Left lung (tissue), 10 donors: ENCODE results near the gene TXLNG. TPM values are rescaled to one million over a fixed set of nuclear protein-coding genes. Genes with fewer than 3 reads are reported as not detected.

Experiments used
- ATAC-seq: fragments of 200-7000 bp; cut with Tn5 transposase; one replicate; pipeline ENCODE4 v1.9.1; 2020; ENCODE audit warnings: moderate library complexity
- DNase-seq, 4 donors: peaks; one replicate each; pipeline ENCODE4 v3.0.0-alpha.2; 2013 to 2020
- H3K27ac ChIP-seq, 2 donors: fragments of 200-600 bp; sonication (generic) in 1 of 2; one replicate each; pipeline versions ENCODE4 v1.5.0 to v1.8.0; 2020 to 2021
- H3K27me3 ChIP-seq, 2 donors: fragments of 200-600 bp; sonication (generic) in 1 of 2; one replicate each; pipeline versions ENCODE4 v1.5.0 to v1.8.0; 2020 to 2021
- H3K36me3 ChIP-seq, 2 donors: fragments of 200-600 bp; sonication (generic) in 1 of 2; one replicate each; pipeline versions ENCODE4 v1.5.0 to v1.8.0; 2020 to 2021
- H3K4me1 ChIP-seq, 2 donors: fragments of 200-600 bp; one replicate each; pipeline ENCODE4 v1.8.0; 2021
- H3K4me3 ChIP-seq, 2 donors: fragments of 200-600 bp; sonication (generic) in 1 of 2; one replicate each; pipeline versions ENCODE4 v1.5.0 to v1.8.0; 2020 to 2021; ENCODE audit warnings: mild to moderate bottlenecking in 1 of 2
- H3K9me3 ChIP-seq, 2 donors: fragments of 200-600 bp; sonication (generic) in 1 of 2; one replicate each; pipeline versions ENCODE4 v1.5.0 to v1.8.0; 2020 to 2021
- CTCF ChIP-seq, 2 donors: fragments of 200-600 bp; sonication (generic) in 1 of 2; IDR thresholded peaks; one replicate each; pipeline versions ENCODE4 v1.5.0 to v1.8.0; 2021; ENCODE audit warnings: antibody characterized with exemption in 2 of 2
- intact Hi-C, 2 donors: fragments of 100-400 bp; cut with DNase I; formaldehyde crosslinking; loops; one replicate each; pipeline versions ENCODE4 v1.11.2 to v1.14.2; 2022
- polyA plus RNA-seq, 6 donors: library from polyadenylated mRNA; unstranded; fragments of 120-200 nt; gene quantifications; one replicate each; pipeline ENCODE4 v1.2.1, GENCODE V29; 2013; ENCODE audit not compliant: insufficient read length in 6 of 6
- total RNA-seq, 2 donors: library from RNA; stranded (reverse); fragmentation: NEBNext Ultra II Directional; extraction: Animal tissue kit (Norgen Biotek cat#: 25700); gene quantifications; one replicate each; pipeline ENCODE4 v1.2.1, GENCODE V29; 2021
- donor health status: DM: no; HTN: yes; CAD: no.
- donor health status: DM: no; HTN: no; CAD: no.

The TXLNG gene
- total and polyA plus RNA-seq, 8 donors, result 9.6 to 18.2 (median 15.7) TPM

- Histone ChIP-seq H3K27me3 (peaks cover 0 to 25% of the 10 kb centered on the region in 2 donors), H3K9me3 (no peaks in the 10 kb centered on the region), H3K27ac (peak overlapping the region; percentile 87 to 93), H3K4me1 (peaks cover 3 to 25% of the 10 kb centered on the region in 2 donors), H3K4me3 (peak overlapping the region; percentile 34 to 58), H3K36me3 (no peaks in the 10 kb centered on the region)
- ATAC-seq (peak; percentile 28), DNase-seq (peak in 2 of 4 donors; percentile 55 to 83)
- no peak for TF ChIP-seq CTCF (IDR thresholded peaks at IDR 0.05)
- intact Hi-C loops, result no loop called here
Observed at GRCh38 chrX:16870862-16871815, 84.9 kb downstream of the TXLNG start.

GRCh38 chrX:16873106-16873505, 86.8 kb downstream of the TXLNG start:
- Histone ChIP-seq H3K27ac (no peak overlapping the region), H3K27me3 (peaks cover 0 to 20% of the 10 kb centered on the region in 2 donors), H3K4me3 (no peak overlapping the region), H3K4me1 (peaks cover 3 to 20% of the 10 kb centered on the region in 2 donors), H3K36me3 (no peaks in the 10 kb centered on the region), H3K9me3 (no peaks in the 10 kb centered on the region)
- no peak for TF ChIP-seq CTCF (IDR thresholded peaks at IDR 0.05)
- no peak for DNase-seq
- intact Hi-C loops, result no loop called here
- ATAC-seq, result no peak

GRCh38 chrX:16874458-16875095, 88.3 kb downstream of the TXLNG start:
- no peak overlapping the region for H3K4me3 ChIP-seq
- no peaks in the 10 kb centered on the region for H3K9me3 ChIP-seq
- DNase-seq (no peak), ATAC-seq (no peak)
- intact Hi-C loops, result no loop called here
- no peak for TF ChIP-seq CTCF (IDR thresholded peaks at IDR 0.05)
- H3K27ac ChIP-seq, result no peak overlapping the region
- H3K4me1 ChIP-seq, result peaks cover 0 to 10% of the 10 kb centered on the region in 2 donors
- H3K36me3 ChIP-seq, result no peaks in the 10 kb centered on the region
- H3K27me3 ChIP-seq, result peaks cover 0 to 29% of the 10 kb centered on the region in 2 donors

- Histone ChIP-seq H3K4me1 (peaks cover 0 to 1% of the 10 kb centered on the region in 2 donors), H3K4me3 (no peak overlapping the region), H3K27ac (no peak overlapping the region), H3K27me3 (peaks cover 0 to 31% of the 10 kb centered on the region in 2 donors), H3K36me3 (no peaks in the 10 kb centered on the region), H3K9me3 (no peaks in the 10 kb centered on the region)
- intact Hi-C loops, result no loop called here
- no peak for ATAC-seq
- DNase-seq, result no peak
- TF ChIP-seq CTCF (IDR thresholded peaks at IDR 0.05), result no peak
Observed at GRCh38 chrX:16876696-16877095, 90.4 kb downstream of the TXLNG start.

- no peak for TF ChIP-seq CTCF (IDR thresholded peaks at IDR 0.05)
- Histone ChIP-seq H3K36me3 (no peaks in the 10 kb centered on the region), H3K4me3 (peak overlapping the region; percentile 27 to 41), H3K9me3 (no peaks in the 10 kb centered on the region), H3K27ac (no peak overlapping the region), H3K27me3 (peaks cover 0 to 21% of the 10 kb centered on the region in 2 donors), H3K4me1 (peaks cover 0 to 5% of the 10 kb centered on the region in 2 donors)
- peak; percentile 75 for ATAC-seq
- intact Hi-C loops, result no loop called here
- peak in 1 of 4 donors; percentile 44 for DNase-seq
Observed at GRCh38 chrX:16882169-16882568, 95.9 kb downstream of the TXLNG start.
